Measurements from ENCODE around the gene SHB.

SHB gene

GRCh38 chr9:38022203-38022895 lies 46.7 kb downstream of the SHB start:
- DNase-seq: no peak

- no peak for DNase-seq
Measured at GRCh38 chr9:38020151-38021076, 48.6 kb downstream of the SHB start.

DNA sequence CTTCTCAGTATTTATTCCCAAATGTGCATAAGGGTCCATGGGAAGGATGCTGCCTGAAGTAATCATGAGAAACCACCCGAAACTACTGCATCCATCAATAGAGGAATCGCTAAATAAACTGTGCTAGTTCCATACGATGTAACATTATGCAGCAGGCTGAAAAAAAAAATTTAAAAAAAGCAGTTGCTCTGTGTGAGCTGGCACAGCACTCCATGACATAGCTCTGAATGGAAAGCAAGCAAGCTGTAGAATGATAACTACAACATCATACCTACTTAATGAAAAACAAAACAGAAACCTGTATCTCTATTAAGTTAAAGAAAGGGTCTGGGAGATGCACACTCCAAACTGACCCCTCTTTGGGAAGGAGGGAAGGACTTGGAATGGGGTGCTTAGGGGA lies 49.3 kb downstream of the SHB start:
- no peak for DNase-seq

- DNase-seq: no peak
Measured at GRCh38 chr9:38018958-38019602, 49.9 kb downstream of the SHB start.

DNA sequence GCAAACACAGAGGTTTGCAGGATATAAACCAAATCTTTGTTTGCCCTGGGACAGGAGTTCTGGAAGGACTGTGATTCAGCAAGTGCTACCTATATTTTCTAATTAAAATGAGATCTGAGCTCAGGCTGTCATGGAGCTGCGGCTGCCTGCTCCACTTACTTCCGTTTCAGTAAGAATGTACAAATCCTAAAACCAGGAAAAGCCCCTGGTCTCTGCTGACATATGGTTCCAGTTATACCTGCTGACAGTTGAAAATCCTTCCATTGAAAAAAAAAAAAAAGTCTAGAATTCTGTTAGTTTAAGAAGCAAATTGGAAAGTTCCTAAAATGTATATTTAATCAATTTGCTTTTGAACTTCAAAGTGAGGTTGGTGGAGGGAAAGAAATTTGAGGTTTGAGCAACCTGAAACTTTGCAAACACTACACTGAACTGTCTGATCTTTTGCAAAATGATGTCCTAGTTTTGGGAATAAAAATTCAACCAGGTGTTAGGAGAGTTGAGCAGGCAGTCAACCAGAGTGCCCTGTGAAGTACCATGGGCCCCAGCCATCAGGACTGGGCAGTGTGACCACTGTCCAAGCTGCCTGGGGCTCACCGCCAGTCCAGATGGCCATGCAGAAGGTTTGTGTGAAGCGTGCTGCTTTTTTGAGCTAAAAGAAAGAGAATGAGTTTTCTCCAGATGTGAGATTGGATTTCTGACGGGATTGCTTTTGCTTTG lies 50.6 kb downstream of the SHB start:
- DNase-seq: no peak

DNA sequence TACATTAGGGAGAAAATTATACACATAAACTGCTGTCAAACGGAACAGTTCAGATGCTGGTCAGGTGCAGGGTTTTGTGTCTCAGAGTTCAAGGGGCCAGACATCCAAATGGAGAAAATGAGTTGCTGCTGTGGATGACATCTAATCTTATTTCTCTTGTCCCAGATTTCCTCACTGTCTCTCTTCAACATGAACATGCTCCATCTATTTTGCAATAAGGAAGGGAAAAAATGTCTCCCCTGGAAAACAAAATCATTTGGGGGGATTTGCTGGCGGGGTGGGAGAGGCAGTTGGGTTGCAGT lies 51.2 kb downstream of the SHB start:
- DNase-seq: no peak

GRCh38 chr9:38017149-38017884 lies 51.7 kb downstream of the SHB start:
- no peak for DNase-seq

DNA sequence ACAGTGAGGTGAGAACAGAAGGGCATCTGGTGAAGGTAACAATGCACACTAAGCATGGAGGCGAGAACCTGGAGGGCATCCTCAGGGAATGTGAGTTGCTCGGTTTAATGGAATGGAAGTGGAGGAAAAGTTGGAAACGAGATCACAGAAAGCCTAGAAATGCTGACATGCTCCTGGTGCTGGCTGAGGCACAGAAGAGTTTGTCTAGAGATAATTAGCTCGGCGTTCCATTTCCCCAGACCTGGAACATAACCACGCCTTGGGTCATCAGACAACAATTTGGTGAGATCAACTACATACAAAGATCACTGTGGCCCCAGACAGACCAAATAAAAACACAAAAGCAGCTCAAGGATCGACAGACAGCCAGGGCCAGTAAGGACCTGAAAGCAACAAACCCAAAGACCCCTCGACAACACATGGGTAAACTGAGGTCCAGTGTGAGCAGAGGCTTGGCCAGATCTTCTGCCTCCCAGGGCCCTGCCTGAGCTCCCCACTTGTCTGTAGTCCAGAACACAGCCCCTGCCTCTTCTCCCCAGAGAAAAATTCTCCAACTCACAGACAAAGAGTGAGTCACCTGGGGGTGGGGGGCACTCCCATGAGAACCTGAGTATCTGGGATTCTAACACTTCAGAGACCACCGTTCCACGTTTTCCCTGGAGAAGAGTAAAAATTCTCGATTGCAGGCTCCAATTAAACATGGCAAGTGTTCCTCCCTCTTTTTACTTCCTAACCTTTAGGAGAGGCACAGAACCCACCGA lies 52.5 kb downstream of the SHB start:
- DNase-seq: no peak

- DNase-seq: no peak
Measured at GRCh38 chr9:38015906-38016305, 53.1 kb downstream of the SHB start.

DNA sequence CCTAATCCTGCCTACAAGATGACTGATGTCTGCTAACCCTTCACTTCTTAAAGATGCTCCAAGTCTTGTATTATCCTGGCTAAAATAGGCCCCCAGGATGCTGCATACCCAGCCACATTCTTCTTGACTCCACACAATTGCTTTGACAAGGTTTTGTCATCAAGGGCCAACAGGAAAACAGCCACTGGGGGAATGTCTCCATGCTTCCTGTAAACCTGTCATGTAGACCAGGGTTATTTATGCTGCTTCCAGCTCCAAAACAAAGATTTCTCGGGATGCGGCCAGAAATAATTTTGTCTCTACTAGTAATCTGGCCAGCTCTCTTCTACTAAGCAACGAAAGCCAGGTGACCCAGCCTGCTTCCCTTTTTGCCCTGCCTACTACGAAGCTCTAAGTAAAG lies 53.8 kb downstream of the SHB start:
- no peak for DNase-seq

GRCh38 chr9:38012767-38013450 lies 56.1 kb downstream of the SHB start:
- DNase-seq: no peak

DNA sequence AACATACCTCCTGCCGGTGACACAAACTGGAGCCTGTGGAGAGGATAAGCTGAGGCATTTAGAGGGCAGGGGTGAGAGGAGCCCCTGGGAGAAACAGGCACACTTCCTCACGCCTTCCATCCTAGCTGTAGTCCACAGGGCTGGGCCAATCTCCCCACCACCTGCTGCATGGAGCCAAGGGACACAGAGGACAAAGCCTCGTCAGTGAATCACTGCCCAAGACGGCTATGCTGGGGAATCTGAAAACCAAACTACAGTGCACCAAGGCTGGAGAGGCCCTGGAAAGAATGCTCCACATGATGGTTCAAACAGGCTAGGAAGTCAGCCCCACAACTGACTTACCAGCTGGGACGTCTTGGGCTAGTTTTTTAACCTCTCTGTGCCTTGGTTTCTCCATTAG lies 57.0 kb downstream of the SHB start:
- DNase-seq: no peak

DNA sequence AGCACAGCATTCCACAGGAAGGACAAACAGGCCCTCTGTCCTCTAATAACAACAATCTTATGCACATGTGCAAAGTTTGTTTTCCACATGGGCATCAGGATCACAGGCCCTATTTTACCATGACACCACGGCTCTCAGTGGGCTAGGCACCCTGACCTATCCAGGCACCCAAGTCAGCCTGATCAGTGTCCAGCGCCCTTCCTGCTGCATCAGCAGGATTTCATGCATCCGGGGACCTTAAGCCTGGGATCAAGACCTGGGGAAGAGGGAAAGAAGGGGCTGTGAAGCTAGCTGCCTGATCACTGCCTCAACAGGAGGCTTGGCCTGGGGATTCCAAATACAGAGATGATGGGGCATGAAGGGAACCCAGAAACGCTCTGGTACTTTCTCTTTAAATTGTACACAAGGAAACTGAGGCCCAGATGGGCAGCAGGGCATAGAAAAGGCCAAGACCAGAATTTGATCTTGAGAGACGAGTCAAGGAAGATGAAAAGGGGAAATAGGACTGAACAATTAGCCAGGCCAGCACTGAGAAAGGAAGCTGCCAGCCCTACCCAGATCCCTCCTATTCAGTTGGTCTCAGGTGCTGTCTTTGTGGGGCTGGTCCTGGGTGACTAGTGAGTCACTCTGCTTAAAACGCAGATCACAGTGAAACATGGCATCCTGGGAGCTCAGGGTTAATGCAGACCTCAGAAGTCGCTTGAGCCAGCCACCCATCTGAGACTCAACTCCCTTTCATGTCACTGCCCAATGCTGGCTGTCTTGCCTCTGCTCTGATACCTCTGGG lies 57.9 kb downstream of the SHB start:
- DNase-seq: no peak

- no peak for DNase-seq
Measured at GRCh38 chr9:38009990-38010389, 59.0 kb downstream of the SHB start.

- DNase-seq: no peak
Measured at GRCh38 chr9:38009035-38009501, 60.0 kb downstream of the SHB start.

GRCh38 chr9:38008168-38009034 lies 60.6 kb downstream of the SHB start:
- no peak for DNase-seq

- no peak for DNase-seq
Measured at GRCh38 chr9:38007016-38007415, 62.0 kb downstream of the SHB start.

- no peak for DNase-seq
Measured at GRCh38 chr9:38006163-38006562, 62.9 kb downstream of the SHB start.

Data from activated effector memory CD4-positive, alpha-beta T cell treated with anti-CD3 and anti-CD28 coated beads, Interleukin-2, amount 50 U/mL, for 16 hours (primary cell).